ENCODE results near the gene SETD1B. TPM values are rescaled to one million over a fixed set of nuclear protein-coding genes. Genes with fewer than 3 reads are reported as not detected.
A peak's percentile ranks its signal among the peaks of the same experiment; 100 is the strongest.

The SETD1B gene
- total and polyA plus RNA-seq, 2 donors (not counting 1 experiment from before 2014, with no cell fraction given): 1.2 to 3.5 TPM

DNA sequence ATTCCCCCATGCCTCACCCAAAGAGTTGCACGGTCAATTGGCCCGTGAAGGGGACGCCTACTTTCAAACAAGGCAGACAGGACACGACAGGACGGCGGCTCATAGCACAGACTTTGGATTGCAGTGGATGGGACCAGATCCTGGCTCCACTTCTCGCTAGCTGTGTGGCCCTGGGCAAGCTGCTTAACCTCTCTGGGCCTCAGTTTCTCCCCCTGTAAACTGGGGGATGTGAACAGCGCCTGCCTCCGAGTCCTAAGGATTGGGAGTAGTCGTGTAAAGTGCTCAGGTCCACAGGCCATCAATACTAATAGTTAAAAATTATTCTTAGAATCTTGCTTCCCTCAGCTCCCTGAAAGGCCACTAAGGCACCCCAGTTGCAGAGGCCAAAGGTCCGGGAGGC lies 23.4 kb upstream of the SETD1B start:
- no peak overlapping the region for H3K4me2 ChIP-seq (ENCODE audit: extremely low read depth, insufficient read depth, low read length)
- H3K4me3 ChIP-seq (replicated peaks in 1 of 4; ENCODE audit: control extremely low read depth in 1 of 4, insufficient read depth in 1 of 4, low read depth in 3 of 4, low read length in 4 of 4): no peak overlapping the region
- no peak overlapping the region for H3K27ac ChIP-seq (ENCODE audit: insufficient read depth, low read length)
- H2AFZ ChIP-seq (ENCODE audit: low read length): no peak overlapping the region
- no peaks in the 10 kb centered on the region for H3K27me3 ChIP-seq (ENCODE audit: control insufficient read depth, insufficient read depth, low read length)
- no peak for DNase-seq (ENCODE audit: low read depth in 2 of 2)
- no peaks in the 10 kb centered on the region for H3K9me3 ChIP-seq (ENCODE audit: control insufficient read depth, insufficient read depth, low read depth, low read length)
- peaks cover 9% of the 10 kb centered on the region for H3K36me3 ChIP-seq (ENCODE audit: control insufficient read depth, insufficient read depth, low read length)
- peaks cover 31% of the 10 kb centered on the region for H3K4me1 ChIP-seq (ENCODE audit: control insufficient read depth, extremely low read depth, insufficient read depth, low read length)
- no peak overlapping the region for H3K9ac ChIP-seq (ENCODE audit: insufficient read depth, low read length)
- no peaks in the 10 kb centered on the region for H4K20me1 ChIP-seq (ENCODE audit: control insufficient read depth, extremely low read depth, insufficient read depth, low read length)
- H3K79me2 ChIP-seq (ENCODE audit: control insufficient read depth, insufficient read depth, low read length): no peaks in the 10 kb centered on the region
- no peak for TF ChIP-seq EZH2 (IDR thresholded peaks at IDR 0.05; ENCODE audit: low read length, missing control alignments)
- TF ChIP-seq, protein P1, sequence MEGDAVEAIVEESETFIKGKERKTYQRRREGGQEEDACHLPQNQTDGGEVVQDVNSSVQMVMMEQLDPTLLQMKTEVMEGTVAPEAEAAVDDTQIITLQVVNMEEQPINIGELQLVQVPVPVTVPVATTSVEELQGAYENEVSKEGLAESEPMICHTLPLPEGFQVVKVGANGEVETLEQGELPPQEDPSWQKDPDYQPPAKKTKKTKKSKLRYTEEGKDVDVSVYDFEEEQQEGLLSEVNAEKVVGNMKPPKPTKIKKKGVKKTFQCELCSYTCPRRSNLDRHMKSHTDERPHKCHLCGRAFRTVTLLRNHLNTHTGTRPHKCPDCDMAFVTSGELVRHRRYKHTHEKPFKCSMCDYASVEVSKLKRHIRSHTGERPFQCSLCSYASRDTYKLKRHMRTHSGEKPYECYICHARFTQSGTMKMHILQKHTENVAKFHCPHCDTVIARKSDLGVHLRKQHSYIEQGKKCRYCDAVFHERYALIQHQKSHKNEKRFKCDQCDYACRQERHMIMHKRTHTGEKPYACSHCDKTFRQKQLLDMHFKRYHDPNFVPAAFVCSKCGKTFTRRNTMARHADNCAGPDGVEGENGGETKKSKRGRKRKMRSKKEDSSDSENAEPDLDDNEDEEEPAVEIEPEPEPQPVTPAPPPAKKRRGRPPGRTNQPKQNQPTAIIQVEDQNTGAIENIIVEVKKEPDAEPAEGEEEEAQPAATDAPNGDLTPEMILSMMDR (conservative IDR thresholded peaks at IDR 0.05 in 1 of 2, IDR thresholded peaks at IDR 0.05 in 1 of 2; ENCODE audit: low read depth in 1 of 2, low read length in 2 of 2): no peak

DNA sequence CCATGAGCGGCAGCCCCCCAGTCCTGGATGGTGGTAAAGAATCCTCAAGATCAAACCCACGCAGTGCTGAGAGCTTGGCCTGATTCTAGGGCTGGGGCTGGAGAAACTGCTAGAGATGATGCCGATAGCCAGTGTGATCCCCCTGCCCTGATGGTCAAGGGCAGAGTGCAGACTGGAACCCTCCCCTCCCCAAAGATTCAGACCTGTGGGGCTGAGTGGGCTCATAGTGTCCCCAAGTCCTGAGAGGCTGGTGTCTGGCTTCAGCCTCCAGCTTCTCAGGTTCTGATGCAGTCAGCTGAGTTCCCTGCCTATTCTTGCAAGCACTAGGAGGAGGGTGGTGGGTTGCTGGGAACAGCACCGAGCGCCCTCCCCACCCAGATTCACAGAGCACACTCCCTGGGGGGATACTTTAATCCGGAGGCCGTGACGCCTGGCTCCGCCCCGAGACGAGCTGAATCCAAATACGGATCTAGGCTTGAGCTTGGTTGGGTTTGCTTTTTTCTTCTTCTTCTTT lies 22.3 kb upstream of the SETD1B start:
- Histone ChIP-seq H2AFZ (ENCODE audit: low read length) (no peak overlapping the region), H3K4me3 (replicated peaks in 1 of 4; ENCODE audit: control extremely low read depth in 1 of 4, insufficient read depth in 1 of 4, low read depth in 3 of 4, low read length in 4 of 4) (no peak overlapping the region), H3K9ac (ENCODE audit: insufficient read depth, low read length) (peak overlapping the region; percentile 30), H4K20me1 (ENCODE audit: control insufficient read depth, extremely low read depth, insufficient read depth, low read length) (no peaks in the 10 kb centered on the region), H3K9me3 (ENCODE audit: control insufficient read depth, insufficient read depth, low read depth, low read length) (no peaks in the 10 kb centered on the region), H3K4me2 (ENCODE audit: extremely low read depth, insufficient read depth, low read length) (peak overlapping the region; percentile 62), H3K27me3 (ENCODE audit: control insufficient read depth, insufficient read depth, low read length) (no peaks in the 10 kb centered on the region), H3K4me1 (ENCODE audit: control insufficient read depth, extremely low read depth, insufficient read depth, low read length) (peaks cover 36% of the 10 kb centered on the region), H3K27ac (ENCODE audit: insufficient read depth, low read length) (peak overlapping the region; percentile 44), H3K79me2 (ENCODE audit: control insufficient read depth, insufficient read depth, low read length) (no peaks in the 10 kb centered on the region), H3K36me3 (ENCODE audit: control insufficient read depth, insufficient read depth, low read length) (peaks cover 5% of the 10 kb centered on the region)
- DNase-seq (ENCODE audit: low read depth in 2 of 2): no peak
- TF ChIP-seq, protein P1 (conservative IDR thresholded peaks at IDR 0.05 in 1 of 2, IDR thresholded peaks at IDR 0.05 in 1 of 2; ENCODE audit: low read depth in 1 of 2, low read length in 2 of 2): no peak
- no peak for TF ChIP-seq EZH2 (IDR thresholded peaks at IDR 0.05; ENCODE audit: low read length, missing control alignments)

DNA sequence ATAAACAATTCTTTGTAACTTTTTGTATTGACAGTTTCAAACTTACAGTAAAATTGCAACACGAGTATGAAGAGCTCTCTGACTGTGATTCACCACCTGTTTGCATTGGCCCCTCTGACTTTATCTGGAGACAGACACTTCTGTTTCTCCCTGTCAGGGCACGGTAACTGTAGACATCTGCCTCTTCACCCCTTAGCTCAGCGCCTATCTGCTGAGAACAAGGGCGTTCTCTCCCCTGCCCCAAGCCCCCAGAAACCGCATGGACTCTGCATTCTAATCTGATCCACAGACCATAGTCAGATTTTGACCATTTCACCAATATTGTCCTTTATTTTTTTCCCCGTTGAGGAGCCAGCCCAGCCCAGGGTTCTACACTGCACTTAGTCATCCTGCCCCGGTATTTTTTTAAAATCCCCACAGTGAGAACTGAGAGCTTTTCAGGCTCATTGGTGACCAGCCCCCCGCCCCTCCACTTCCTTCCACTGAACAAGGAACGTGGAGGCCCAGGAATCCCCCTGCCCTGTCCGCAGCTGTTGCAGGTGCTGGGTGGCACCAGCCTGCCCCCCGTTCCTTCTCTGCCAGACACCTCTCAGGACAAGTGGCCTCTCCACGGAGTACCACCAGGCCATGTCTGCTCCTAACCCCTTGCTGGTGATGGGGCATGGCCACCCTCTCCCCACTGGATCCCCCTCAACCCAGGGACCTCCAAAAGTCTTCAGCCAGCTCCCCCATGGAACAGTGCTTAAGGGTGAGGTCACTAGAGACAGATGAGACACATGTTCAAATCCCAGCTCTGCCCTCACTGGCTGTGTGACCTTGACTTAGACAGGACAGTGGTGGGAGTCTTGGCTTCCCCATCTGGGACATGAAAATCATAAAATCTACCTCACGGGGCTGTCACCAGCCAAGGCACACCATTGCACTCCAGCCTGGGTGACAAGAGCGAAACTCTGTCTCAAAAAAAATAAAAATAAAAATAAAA lies 21.5 kb upstream of the SETD1B start:
- peak in 1 of 2 donors; percentile 49 for DNase-seq (ENCODE audit: low read depth in 2 of 2)
- Histone ChIP-seq H3K4me3 (replicated peaks in 1 of 4; ENCODE audit: control extremely low read depth in 1 of 4, insufficient read depth in 1 of 4, low read depth in 3 of 4, low read length in 4 of 4) (no peak overlapping the region), H3K4me1 (ENCODE audit: control insufficient read depth, extremely low read depth, insufficient read depth, low read length) (peaks cover 38% of the 10 kb centered on the region), H3K79me2 (ENCODE audit: control insufficient read depth, insufficient read depth, low read length) (no peaks in the 10 kb centered on the region), H3K27ac (ENCODE audit: insufficient read depth, low read length) (peak overlapping the region; percentile 20), H3K27me3 (ENCODE audit: control insufficient read depth, insufficient read depth, low read length) (no peaks in the 10 kb centered on the region), H4K20me1 (ENCODE audit: control insufficient read depth, extremely low read depth, insufficient read depth, low read length) (no peaks in the 10 kb centered on the region), H3K4me2 (ENCODE audit: extremely low read depth, insufficient read depth, low read length) (peak overlapping the region; percentile 32), H3K36me3 (ENCODE audit: control insufficient read depth, insufficient read depth, low read length) (peaks cover 5% of the 10 kb centered on the region), H3K9me3 (ENCODE audit: control insufficient read depth, insufficient read depth, low read depth, low read length) (no peaks in the 10 kb centered on the region), H2AFZ (ENCODE audit: low read length) (no peak overlapping the region), H3K9ac (ENCODE audit: insufficient read depth, low read length) (no peak overlapping the region)
- TF ChIP-seq, protein P1 (conservative IDR thresholded peaks at IDR 0.05 in 1 of 2, IDR thresholded peaks at IDR 0.05 in 1 of 2; ENCODE audit: low read depth in 1 of 2, low read length in 2 of 2): no peak
- no peak for TF ChIP-seq EZH2 (IDR thresholded peaks at IDR 0.05; ENCODE audit: low read length, missing control alignments)

Measured in fibroblast of lung (primary cell).